ENCODE results near the gene CLCNKB.
"Not testable (repeated sequence)": the region's sequence is repeated elsewhere in the genome, so short reads cannot be mapped to it uniquely, and the experiment has no call there.

The CLCNKB gene

GRCh38 chr1:16015960-16016901, 27.4 kb upstream of the CLCNKB start:
- no peak for DNase-seq

- no peak for DNase-seq
These were observed 26.5 kb upstream of the CLCNKB start for GRCh38 chr1:16017076-16017460.

- DNase-seq: no peak
These were observed 25.9 kb upstream of the CLCNKB start, which contains the start of gene HSPB7 for GRCh38 chr1:16017461-16018303. Gene HSPB7 (minus strand): TSS chr1:16018043. CDS start chr1:16017963, 80 bp downstream.

- no peak for DNase-seq
These were observed 25.3 kb upstream of the CLCNKB start for GRCh38 chr1:16018308-16018707.

- DNase-seq: no peak
These were observed 24.6 kb upstream of the CLCNKB start for GRCh38 chr1:16018749-16019643.

GRCh38 chr1:16019644-16020277, 23.8 kb upstream of the CLCNKB start:
- DNase-seq: no peak

- DNase-seq: no peak
These were observed 23.3 kb upstream of the CLCNKB start for GRCh38 chr1:16020325-16020724.

GRCh38 chr1:16020878-16021277, 22.7 kb upstream of the CLCNKB start:
- not testable (repeated sequence) for DNase-seq

- no peak for DNase-seq
These were observed 21.9 kb upstream of the CLCNKB start, which contains the start of gene CLCNKA for GRCh38 chr1:16021681-16022080. Gene CLCNKA (plus strand): TSS chr1:16022036. CDS start chr1:16022620, 584 bp downstream.

- no peak for DNase-seq
These were observed 21.2 kb upstream of the CLCNKB start for GRCh38 chr1:16022393-16022792.

- DNase-seq: no peak
These were observed 20.4 kb upstream of the CLCNKB start for GRCh38 chr1:16023050-16023653.

GRCh38 chr1:16026302-16026701, 17.3 kb upstream of the CLCNKB start:
- not testable (repeated sequence) for DNase-seq

- DNase-seq: no peak
These were observed 16.7 kb upstream of the CLCNKB start for GRCh38 chr1:16026723-16027484.

- DNase-seq: no peak
These were observed 15.2 kb upstream of the CLCNKB start for GRCh38 chr1:16028237-16029002.

- not testable (repeated sequence) for DNase-seq
These were observed 14.6 kb upstream of the CLCNKB start for GRCh38 chr1:16029003-16029268.

- DNase-seq: no peak
These were observed 14.3 kb upstream of the CLCNKB start for GRCh38 chr1:16029288-16029687.

GRCh38 chr1:16031551-16031950, 12.0 kb upstream of the CLCNKB start:
- DNase-seq: no peak

- DNase-seq: peak; percentile 33
These were observed 11.0 kb upstream of the CLCNKB start for GRCh38 chr1:16032388-16033102.

- DNase-seq: not testable (repeated sequence)
These were observed 10.4 kb upstream of the CLCNKB start for GRCh38 chr1:16033103-16033632.
